ENCODE results near the gene RBFOX2. TPM values are rescaled to one million over a fixed set of nuclear protein-coding genes. Genes with fewer than 3 reads are reported as not detected.
A peak's percentile ranks its signal among the peaks of the same experiment; 100 is the strongest.
"Not testable (repeated sequence)": the region's sequence is repeated elsewhere in the genome, so short reads cannot be mapped to it uniquely, and the experiment has no call there.

Gene RBFOX2
- total and polyA plus RNA-seq, 11 donors, result 31.0 to 102 (median 84.0) TPM

DNA sequence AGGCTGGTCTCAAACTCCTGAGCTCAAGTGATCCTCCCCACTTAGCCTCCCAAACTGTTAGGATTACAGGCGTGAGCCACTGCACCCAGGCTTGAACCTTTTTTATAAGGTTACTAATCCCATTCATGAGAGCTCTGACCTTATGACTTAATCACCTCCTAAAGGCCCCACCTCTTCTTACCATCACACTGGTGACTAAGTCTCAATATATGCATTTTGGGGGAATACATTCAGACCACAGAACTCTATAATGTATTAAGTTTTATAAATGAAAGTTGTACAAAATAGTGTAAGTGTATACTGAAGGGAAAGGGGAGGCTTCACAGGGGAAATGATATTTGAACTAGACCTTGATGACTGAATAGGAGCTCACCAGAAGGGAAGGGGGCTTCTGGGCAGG, 28.4 kb upstream of the RBFOX2 start:
- intact Hi-C loops (cut with DNase I), result no loop called here
- no peaks in the 10 kb centered on the region for H3K36me3 ChIP-seq
- H3K9me3 ChIP-seq, result peaks cover 0 to 3% (median 0%) of the 10 kb centered on the region in 12 donors
- 90 to 100% (median 97%) methylated on average over 1 of the region's 1 CpG for WGBS, 4 donors
- H3K27me3 ChIP-seq, result no peaks in the 10 kb centered on the region
- DNase-seq (no peak), ATAC-seq (no peak)
- H3K4me1 ChIP-seq, result peaks cover 0 to 13% (median 0%) of the 10 kb centered on the region in 12 donors
- no peak overlapping the region for H3K4me3 ChIP-seq
- TF ChIP-seq POLR2A (IDR thresholded peaks at IDR 0.05), result no peak
- TF ChIP-seq CTCF (IDR thresholded peaks at IDR 0.05), result no peak
- H3K27ac ChIP-seq, result no peak overlapping the region

DNA sequence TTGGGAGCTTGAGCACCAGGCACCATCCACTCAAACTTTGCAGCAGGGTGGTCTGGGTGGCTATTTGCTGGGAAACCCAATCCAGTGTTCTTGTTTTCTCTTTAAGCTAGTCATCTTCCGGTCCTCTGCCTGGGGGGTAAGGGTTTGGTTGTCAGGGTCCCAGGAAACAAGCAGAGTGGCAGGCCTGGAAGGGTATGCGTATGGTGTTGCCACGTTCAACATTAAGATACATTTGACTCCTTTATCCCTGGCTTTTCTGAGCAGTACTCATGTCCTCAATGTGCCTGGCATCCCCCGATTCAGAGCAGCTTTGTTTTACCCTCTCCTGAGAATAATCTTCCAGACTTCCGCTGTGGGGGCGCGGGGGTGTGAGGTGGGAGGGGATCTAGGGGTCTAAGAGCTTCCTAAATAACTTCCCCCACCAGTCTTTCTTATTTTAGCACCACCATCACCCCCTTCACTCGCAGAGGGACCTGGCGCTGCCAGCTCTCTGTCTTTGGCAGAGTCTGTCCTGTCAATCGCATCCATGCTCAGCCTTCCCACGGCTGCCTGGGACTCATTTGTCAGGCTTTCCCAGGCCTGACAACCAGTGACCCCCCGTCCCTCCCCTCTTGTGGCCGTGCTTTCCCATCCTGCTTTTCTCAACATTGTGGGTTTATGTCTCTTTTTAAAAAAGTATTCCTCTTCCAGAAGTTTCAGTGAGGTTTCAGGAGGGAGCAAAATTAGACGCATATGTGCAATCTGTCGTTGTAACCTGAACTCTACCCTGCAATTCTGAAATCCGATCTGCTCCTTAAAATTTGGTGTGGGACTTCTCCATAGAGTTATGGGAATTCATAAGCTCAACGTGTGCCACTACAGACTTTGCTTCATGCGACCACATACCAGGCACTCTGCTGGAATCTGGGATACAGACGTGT, 27.0 kb upstream of the RBFOX2 start:
- TF ChIP-seq CTCF (IDR thresholded peaks at IDR 0.05) (no peak), POLR2A (IDR thresholded peaks at IDR 0.05) (no peak)
- intact Hi-C loops (cut with DNase I), result no loop called here
- no peak overlapping the region for H3K4me3 ChIP-seq

GRCh38 chr22:36054446-36054845, 25.8 kb upstream of the RBFOX2 start:
- H3K4me3 ChIP-seq; H3K36me3 ChIP-seq; H3K9me3 ChIP-seq; intact Hi-C loops (cut with DNase I); DNase-seq; H3K27ac ChIP-seq; ATAC-seq; H3K27me3 ChIP-seq: not testable (repeated sequence)
- peaks cover 0 to 13% (median 0%) of the 10 kb centered on the region in 12 donors for H3K4me1 ChIP-seq
- WGBS, 4 donors, result 96 to 97% (median 97%) methylated on average over 10 of the region's 10 CpGs

More for the DNA sequence above, 27.0 kb upstream of the RBFOX2 start:
- peak overlapping the region in 2 of 12 donors; percentile 2 to 45 for H3K27ac ChIP-seq
- no peaks in the 10 kb centered on the region for H3K36me3 ChIP-seq
- H3K27me3 ChIP-seq, result no peaks in the 10 kb centered on the region
- DNase-seq (peak in 4 of 5 donors; percentile 19 to 41 (median 31)), ATAC-seq (peak in 3 of 4 donors; percentile 73 to 79 (median 75))
- peaks cover 0 to 13% (median 0%) of the 10 kb centered on the region in 12 donors for H3K4me1 ChIP-seq
- 40 to 50% (median 43%) methylated on average over 19 of the region's 19 CpGs for WGBS, 4 donors
- H3K9me3 ChIP-seq, result no peaks in the 10 kb centered on the region

GRCh38 chr22:36053242-36054147, 24.9 kb upstream of the RBFOX2 start:
- DNase-seq, result no peak
- intact Hi-C loops (cut with DNase I), result no loop called here
- no peaks in the 10 kb centered on the region for H3K9me3 ChIP-seq
- H3K36me3 ChIP-seq, result no peaks in the 10 kb centered on the region
- no peak overlapping the region for H3K27ac ChIP-seq
- 90 to 100% (median 94%) methylated on average over 1 of the region's 1 CpG for WGBS, 4 donors
- no peak overlapping the region for H3K4me3 ChIP-seq
- peaks cover 0 to 13% (median 0%) of the 10 kb centered on the region in 12 donors for H3K4me1 ChIP-seq
- no peak for ATAC-seq
- TF ChIP-seq POLR2A (IDR thresholded peaks at IDR 0.05), result no peak
- no peak for TF ChIP-seq CTCF (IDR thresholded peaks at IDR 0.05)
- no peaks in the 10 kb centered on the region for H3K27me3 ChIP-seq
